OCI-LY7 (cell line): ENCODE results near the gene ZNF101. TPM values are rescaled to one million over a fixed set of nuclear protein-coding genes. Genes with fewer than 3 reads are reported as not detected.

ENCODE experiments used
- BruUV-seq: library from RNA; stranded (reverse); fragments of 400-500 nt; replicated peaks from 2 replicates; lab custom pipeline; 2021; lab: Mats Ljungman, UMichigan
- CTCF ChIA-PET: fragments of 300-600 bp; sonication (Branson Sonifier 250); formaldehyde crosslinking; loops from one replicate; lab custom pipeline; 2022; ENCODE audit warnings: antibody characterized with exemption; ENCODE audit not compliant: unreplicated experiment; lab: Charles Lee
- POLR2A ChIA-PET: fragments of 300-600 bp; sonication (Branson Sonifier 250); formaldehyde crosslinking; loops from one replicate; lab custom pipeline; 2022; ENCODE audit warnings: antibody characterized with exemption; lab: Charles Lee
- DNase-seq: peaks from one replicate; pipeline ENCODE4 v3.0.0-alpha.2; 2015; ENCODE audit warnings: low spot score
- H2AFZ ChIP-seq: fragments of 200-600 bp; sonication (generic), shearing (Covaris generic); 2 replicates; pipeline ENCODE4 v1.6.1; 2014; ENCODE audit warnings: mild to moderate bottlenecking, antibody characterized with exemption, low read length, moderate library complexity
- H3K27ac ChIP-seq: fragments of 200-600 bp; sonication (generic); 2 replicates; pipeline ENCODE4 v1.5.1; 2014; ENCODE audit warnings: mixed run types, low read depth, mild to moderate bottlenecking, moderate library complexity, low read length, inconsistent platforms; ENCODE audit not compliant: poor library complexity, severe bottlenecking
- H3K36me3 ChIP-seq: fragments of 200-600 bp; sonication (generic); 2 replicates; pipeline ENCODE4 v1.6.1; 2014; ENCODE audit warnings: mild to moderate bottlenecking, antibody characterized with exemption, low read length, moderate library complexity, mixed read lengths; ENCODE audit not compliant: insufficient read depth
- H3K4me1 ChIP-seq: fragments of 200-600 bp; sonication (generic); 2 replicates; pipeline ENCODE4 v1.5.1; 2014; ENCODE audit warnings: mild to moderate bottlenecking, low read length; ENCODE audit not compliant: insufficient read depth, poor library complexity, severe bottlenecking
- H3K4me2 ChIP-seq: fragments of 200-600 bp; sonication (generic); 2 replicates; pipeline ENCODE4 v1.6.1; 2014; ENCODE audit warnings: mild to moderate bottlenecking, low read length
- H3K4me3 ChIP-seq: fragments of 200-600 bp; sonication (generic); 2 replicates; pipeline ENCODE4 v1.5.1; 2014; ENCODE audit warnings: mild to moderate bottlenecking, low read depth, low read length; ENCODE audit not compliant: poor library complexity, severe bottlenecking
- H3K79me2 ChIP-seq: fragments of 200-600 bp; sonication (generic); 2 replicates; pipeline ENCODE4 v1.6.1; 2016; ENCODE audit warnings: low read depth, mild to moderate bottlenecking, low read length, moderate library complexity, mixed read lengths; ENCODE audit not compliant: insufficient read depth
- H3K9me2 ChIP-seq: fragments of 200-600 bp; sonication (generic); 2 replicates; pipeline ENCODE4 v1.6.1; 2016; ENCODE audit warnings: mild to moderate bottlenecking, low read length, mixed read lengths; ENCODE audit not compliant: insufficient read depth
- H3K9me3 ChIP-seq: fragments of 200-600 bp; sonication (generic); 2 replicates; pipeline ENCODE4 v1.6.1; 2014; ENCODE audit warnings: mild to moderate bottlenecking, mixed run types, low read length, mixed read lengths
- H4K20me1 ChIP-seq: fragments of 200-600 bp; sonication (generic); 2 replicates; pipeline ENCODE4 v1.6.1; 2014; ENCODE audit warnings: mild to moderate bottlenecking, antibody characterized with exemption, low read length, moderate library complexity, mixed read lengths; ENCODE audit not compliant: insufficient read depth
- EZH2phosphoT487 ChIP-seq: fragments of 200-600 bp; sonication (generic); IDR thresholded peaks from 2 replicates; pipeline ENCODE4 v1.6.1; 2018; ENCODE audit warnings: low read depth, borderline replicate concordance, mild to moderate bottlenecking, mixed run types, antibody characterized with exemption, low read length, moderate library complexity, mixed read lengths
- intact Hi-C: fragments of 100-400 bp; cut with micrococcal nuclease; formaldehyde crosslinking; loops from one replicate; pipeline ENCODE4 v1.10.0; 2022; ENCODE audit not compliant: unreplicated experiment
- total RNA-seq, 2 experiments: library from RNA; depleted of rRNA in 1 of 2; stranded (reverse); fragments of >200 nt in 1 of 2; shearing (Covaris generic) in 1 of 2; gene quantifications; 2 replicates each; pipeline ENCODE4 v1.2.3, GENCODE V29; 2014 to 2022
- TF ChIP-seq, protein P1 (sequence below): fragments of 200-600 bp; sonication (generic); conservative IDR thresholded peaks from 2 replicates; pipeline ENCODE4 v1.5.1; 2014; ENCODE audit warnings: mild to moderate bottlenecking, antibody characterized with exemption, low read length, moderate library complexity, mixed read lengths

Gene ZNF101
- total RNA-seq, 2 experiments from 2014 or later = 66.6 to 83.8 TPM

DNA sequence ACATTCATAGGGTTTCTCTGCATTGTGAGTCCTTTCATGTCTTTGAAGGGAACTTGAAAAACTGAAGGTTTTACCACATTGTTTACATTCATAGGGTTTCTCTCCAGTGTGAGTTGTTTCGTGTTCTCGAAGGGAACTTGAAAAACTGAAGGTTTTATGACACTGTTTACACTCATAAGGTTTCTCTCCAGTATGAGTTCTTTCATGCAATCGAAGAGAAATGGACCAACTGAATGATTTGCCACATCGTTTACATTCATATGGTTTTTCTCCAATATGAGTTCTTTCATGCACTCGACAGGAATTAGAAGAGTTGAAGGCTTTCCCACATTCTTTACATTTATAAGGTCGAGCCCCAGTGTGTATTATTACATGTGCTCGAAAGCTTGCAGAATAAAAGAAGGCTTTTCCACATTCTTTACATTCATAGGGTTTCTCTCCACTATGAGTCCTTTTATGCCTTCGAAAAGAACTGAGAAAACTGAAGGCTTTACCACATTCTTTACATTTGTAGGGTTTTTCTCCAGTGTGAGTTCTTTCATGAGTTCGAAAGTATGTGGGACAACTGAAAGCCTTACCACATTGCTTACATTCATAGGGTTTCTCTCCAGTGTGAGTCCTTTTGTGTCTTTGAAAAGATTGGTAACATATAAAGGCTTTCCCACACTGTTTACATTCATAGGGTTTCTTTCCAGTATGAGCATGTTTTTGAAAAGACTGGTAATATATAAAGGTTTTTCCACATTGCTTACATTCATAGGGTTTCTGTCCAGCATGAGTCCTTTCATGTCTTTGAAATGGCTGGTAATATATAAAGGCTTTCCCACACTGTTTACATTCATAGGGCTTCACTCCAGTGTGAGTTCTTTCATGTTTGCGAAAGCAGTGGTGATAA lies 43.5 kb downstream of the ZNF101 start:
- intact Hi-C loops = no loop called here
- DNase-seq = no peak
- Histone ChIP-seq H3K4me2 (no peak overlapping the region), H2AFZ (no peak overlapping the region), H3K79me2 (peaks cover 9% of the 10 kb centered on the region; the same call in 1 of the 2 replicates), H4K20me1 (no peaks in the 10 kb centered on the region), H3K9me2 (no peaks in the 10 kb centered on the region), H3K9me3 (peaks cover 79% of the 10 kb centered on the region), H3K4me3 (no peak overlapping the region), H3K36me3 (peaks cover 90% of the 10 kb centered on the region), H3K27ac (no peak overlapping the region), H3K4me1 (no peaks in the 10 kb centered on the region)
- ChIA-PET POLR2A (no interaction called here), CTCF (no interaction called here)
- BruUV-seq = no TSS peak
- no peak for TF ChIP-seq EZH2phosphoT487
- TF ChIP-seq, protein P1, sequence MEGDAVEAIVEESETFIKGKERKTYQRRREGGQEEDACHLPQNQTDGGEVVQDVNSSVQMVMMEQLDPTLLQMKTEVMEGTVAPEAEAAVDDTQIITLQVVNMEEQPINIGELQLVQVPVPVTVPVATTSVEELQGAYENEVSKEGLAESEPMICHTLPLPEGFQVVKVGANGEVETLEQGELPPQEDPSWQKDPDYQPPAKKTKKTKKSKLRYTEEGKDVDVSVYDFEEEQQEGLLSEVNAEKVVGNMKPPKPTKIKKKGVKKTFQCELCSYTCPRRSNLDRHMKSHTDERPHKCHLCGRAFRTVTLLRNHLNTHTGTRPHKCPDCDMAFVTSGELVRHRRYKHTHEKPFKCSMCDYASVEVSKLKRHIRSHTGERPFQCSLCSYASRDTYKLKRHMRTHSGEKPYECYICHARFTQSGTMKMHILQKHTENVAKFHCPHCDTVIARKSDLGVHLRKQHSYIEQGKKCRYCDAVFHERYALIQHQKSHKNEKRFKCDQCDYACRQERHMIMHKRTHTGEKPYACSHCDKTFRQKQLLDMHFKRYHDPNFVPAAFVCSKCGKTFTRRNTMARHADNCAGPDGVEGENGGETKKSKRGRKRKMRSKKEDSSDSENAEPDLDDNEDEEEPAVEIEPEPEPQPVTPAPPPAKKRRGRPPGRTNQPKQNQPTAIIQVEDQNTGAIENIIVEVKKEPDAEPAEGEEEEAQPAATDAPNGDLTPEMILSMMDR = no peak

- Histone ChIP-seq H3K79me2 (peaks cover 42% of the 10 kb centered on the region; the same call in 1 of the 2 replicates), H2AFZ (no peak overlapping the region), H3K4me1 (no peaks in the 10 kb centered on the region), H3K4me2 (no peak overlapping the region), H3K27ac (no peak overlapping the region), H3K4me3 (no peak overlapping the region), H3K36me3 (peaks cover 58% of the 10 kb centered on the region), H3K9me3 (peaks cover 71% of the 10 kb centered on the region), H4K20me1 (no peaks in the 10 kb centered on the region), H3K9me2 (no peaks in the 10 kb centered on the region)
- intact Hi-C loops = no loop called here
- DNase-seq = peak; percentile 44
- POLR2A ChIA-PET = interaction anchor here (1.0 kb wide), 1 partner anchor 56 kb away, joined by 3 read pairs; no protein-coding TSS in a partner anchor
- BruUV-seq = no TSS peak
- no peak for TF ChIP-seq EZH2phosphoT487
- TF ChIP-seq, protein P1 = no peak
- CTCF ChIA-PET = no interaction called here
These were observed 51.2 kb downstream of the ZNF101 start for GRCh38 chr19:19719798-19720197.

DNA sequence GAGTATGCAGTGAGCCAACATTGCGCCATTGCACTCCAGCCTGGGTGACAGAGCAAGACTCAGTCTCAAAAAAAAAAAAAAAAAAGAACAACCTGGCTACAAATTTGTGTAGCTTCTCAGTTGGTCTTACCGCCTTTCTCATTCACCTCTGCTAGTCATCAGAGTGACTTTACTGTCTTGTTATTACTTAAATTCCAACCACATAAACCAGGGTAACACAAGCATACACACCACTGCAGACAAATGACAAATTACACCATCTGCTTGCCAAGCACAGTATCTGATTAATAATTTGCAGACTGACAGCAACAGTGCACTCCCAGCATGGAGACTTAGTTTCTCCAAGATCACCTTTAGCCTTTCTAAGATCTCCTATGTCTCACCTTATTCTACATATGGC lies 53.3 kb downstream of the ZNF101 start:
- intact Hi-C loops = no loop called here
- no peak overlapping the region for H3K4me3 ChIP-seq
- no peaks in the 10 kb centered on the region for H3K9me2 ChIP-seq
- peaks cover 37% of the 10 kb centered on the region for H3K36me3 ChIP-seq
- H3K9me3 ChIP-seq = peaks cover 51% of the 10 kb centered on the region
- no peak overlapping the region for H3K27ac ChIP-seq
- CTCF ChIA-PET = no interaction called here
- H3K4me1 ChIP-seq = no peaks in the 10 kb centered on the region
- TF ChIP-seq, protein P1 = no peak
- no peak for TF ChIP-seq EZH2phosphoT487
- H3K79me2 ChIP-seq = peaks cover 34% of the 10 kb centered on the region; the same call in 1 of the 2 replicates
- DNase-seq = no peak
- H3K4me2 ChIP-seq = no peak overlapping the region
- no peaks in the 10 kb centered on the region for H4K20me1 ChIP-seq
- no TSS peak for BruUV-seq
- POLR2A ChIA-PET = no interaction called here
- no peak overlapping the region for H2AFZ ChIP-seq
